ENCODE data around the gene ITPRID1.
A peak's percentile ranks its signal among the peaks of the same experiment; 100 is the strongest.

Gene ITPRID1

GRCh38 chr7:31679574-31680305 lies 165.8 kb downstream of the ITPRID1 start:
- H3K4me1 ChIP-seq (ENCODE audit: control insufficient read depth, low read length) = no peaks in the 10 kb centered on the region
- H4K20me1 ChIP-seq (ENCODE audit: control insufficient read depth, insufficient read depth, low read depth, low read length) = no peaks in the 10 kb centered on the region
- no peak overlapping the region for H3K27ac ChIP-seq (ENCODE audit: low read depth, low read length)
- no peaks in the 10 kb centered on the region for H3K79me2 ChIP-seq (ENCODE audit: control insufficient read depth, low read length)
- TF ChIP-seq CTCF (IDR thresholded peaks at IDR 0.05; ENCODE audit: low read depth, low read length, poor library complexity, severe bottlenecking) (no peak), EZH2phosphoT487 (IDR thresholded peaks at IDR 0.05; ENCODE audit: borderline replicate concordance, low read length) (no peak)
- no peak overlapping the region for H3K4me2 ChIP-seq (ENCODE audit: low read length)
- H3K9me2 ChIP-seq (replicated peaks; ENCODE audit: control insufficient read depth, low read length) = no peaks in the 10 kb centered on the region
- H3F3A ChIP-seq (ENCODE audit: control insufficient read depth, insufficient read depth) = no peaks in the 10 kb centered on the region
- no peaks in the 10 kb centered on the region for H3K27me3 ChIP-seq (ENCODE audit: control insufficient read depth, low read length)
- H3K9me3 ChIP-seq (ENCODE audit: control insufficient read depth, insufficient read depth, low read length) = no peaks in the 10 kb centered on the region
- H3K36me3 ChIP-seq (ENCODE audit: control insufficient read depth, low read length) = no peaks in the 10 kb centered on the region
- H3K4me3 ChIP-seq (ENCODE audit: low read length) = no peak overlapping the region

DNA sequence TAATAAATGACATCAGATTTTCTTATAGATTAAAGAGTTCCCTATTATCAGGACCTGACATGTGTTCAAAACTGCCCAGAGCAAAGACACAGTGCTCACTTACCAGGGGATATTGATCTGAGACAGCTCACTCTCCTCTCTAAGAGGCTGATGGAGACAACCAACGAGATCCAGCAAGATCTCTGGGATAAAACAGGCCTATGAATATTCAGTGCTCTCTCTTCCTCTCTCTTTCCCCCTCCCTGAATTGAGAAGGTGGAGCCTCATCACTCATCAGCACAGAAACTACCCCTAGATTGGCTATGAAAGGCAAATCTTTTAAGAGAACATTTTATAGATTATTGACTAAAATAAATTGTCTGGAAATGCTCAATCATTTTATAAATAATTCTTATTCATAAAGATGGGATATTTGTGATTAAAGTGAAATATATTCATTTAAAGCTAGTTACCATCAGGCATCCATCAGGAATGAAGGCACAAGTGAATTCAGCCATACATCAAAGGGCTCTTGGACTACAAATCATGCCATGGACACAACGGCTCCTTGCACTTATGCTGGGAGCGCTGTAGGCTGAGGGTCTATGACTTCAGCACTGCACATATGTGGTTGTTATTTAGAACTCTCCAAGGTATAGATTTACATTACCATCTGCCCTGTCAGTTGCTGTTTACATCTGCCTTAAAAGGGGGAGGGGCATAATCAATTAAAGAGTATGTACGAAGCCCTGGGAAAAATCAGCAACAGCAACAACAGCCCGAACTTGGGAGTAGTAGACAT lies 169.7 kb downstream of the ITPRID1 start:
- no peak overlapping the region for H3K4me3 ChIP-seq (ENCODE audit: low read length)
- no peaks in the 10 kb centered on the region for H3K36me3 ChIP-seq (ENCODE audit: control insufficient read depth, low read length)
- no peak overlapping the region for H3K4me2 ChIP-seq (ENCODE audit: low read length)
- H3K9me3 ChIP-seq (ENCODE audit: control insufficient read depth, insufficient read depth, low read length) = no peaks in the 10 kb centered on the region
- no peaks in the 10 kb centered on the region for H3F3A ChIP-seq (ENCODE audit: control insufficient read depth, insufficient read depth)
- H3K79me2 ChIP-seq (ENCODE audit: control insufficient read depth, low read length) = no peaks in the 10 kb centered on the region
- H3K27ac ChIP-seq (ENCODE audit: low read depth, low read length) = no peak overlapping the region
- no peaks in the 10 kb centered on the region for H3K27me3 ChIP-seq (ENCODE audit: control insufficient read depth, low read length)
- no peak for TF ChIP-seq CTCF (IDR thresholded peaks at IDR 0.05; ENCODE audit: low read depth, low read length, poor library complexity, severe bottlenecking)
- TF ChIP-seq EZH2phosphoT487 (IDR thresholded peaks at IDR 0.05; ENCODE audit: borderline replicate concordance, low read length) = no peak
- peaks cover 11% of the 10 kb centered on the region for H3K4me1 ChIP-seq (ENCODE audit: control insufficient read depth, low read length)
- no peaks in the 10 kb centered on the region for H4K20me1 ChIP-seq (ENCODE audit: control insufficient read depth, insufficient read depth, low read depth, low read length)
- H3K9me2 ChIP-seq (replicated peaks; ENCODE audit: control insufficient read depth, low read length) = no peaks in the 10 kb centered on the region

DNA sequence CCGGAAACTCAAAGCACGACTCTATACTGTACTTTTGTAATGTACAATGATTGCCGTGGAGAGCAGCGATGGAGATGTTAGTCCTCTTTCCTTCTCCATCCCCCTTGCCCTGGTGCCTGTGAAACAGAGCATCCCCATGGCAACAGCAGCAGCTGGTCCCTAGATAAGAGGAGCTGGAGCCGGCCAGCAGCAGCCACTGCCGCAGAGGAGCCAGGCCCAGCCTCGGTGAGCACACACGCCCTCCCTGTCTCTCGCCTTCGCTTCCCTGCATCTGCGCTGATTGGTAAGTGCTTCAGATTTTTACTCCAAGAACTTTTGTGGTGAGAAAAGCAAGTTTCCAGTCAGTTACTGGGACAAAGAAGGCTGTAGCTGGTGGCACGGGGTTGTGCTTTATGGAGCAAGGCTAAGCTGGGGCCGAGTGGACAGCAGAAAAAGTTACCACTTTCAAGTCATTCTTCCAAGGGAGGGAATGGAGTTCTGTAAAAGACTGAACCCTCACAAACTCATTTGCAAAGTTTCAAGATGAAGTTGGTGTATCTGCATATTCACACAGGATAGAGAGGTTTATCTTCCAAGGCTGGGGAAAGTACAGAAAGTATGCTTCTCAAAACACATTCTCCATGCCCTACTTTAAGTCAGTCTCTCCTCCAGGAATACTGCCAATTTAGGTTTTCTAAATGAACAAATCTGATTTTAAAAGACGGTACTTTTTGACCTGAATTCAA lies 173.3 kb downstream of the ITPRID1 start, which contains the start of gene PPP1R17:
Gene PPP1R17 (plus strand): TSS at position 192 of the 725 bp plus-strand sequence. CDS start 5,227 bp downstream, outside the sequence.
- H3F3A ChIP-seq (ENCODE audit: control insufficient read depth, insufficient read depth) = no peaks in the 10 kb centered on the region
- H3K27me3 ChIP-seq (ENCODE audit: control insufficient read depth, low read length) = peaks cover 6% of the 10 kb centered on the region
- no peaks in the 10 kb centered on the region for H3K79me2 ChIP-seq (ENCODE audit: control insufficient read depth, low read length)
- peak within 1 kb of the TSS; percentile 1; the same call in 1 of the 2 replicates for H3K4me3 ChIP-seq (ENCODE audit: low read length)
- H3K9me3 ChIP-seq (ENCODE audit: control insufficient read depth, insufficient read depth, low read length) = no peaks in the 10 kb centered on the region
- peak within 1 kb of the TSS; percentile 29 for H3K4me2 ChIP-seq (ENCODE audit: low read length)
- peaks cover 23% of the 10 kb centered on the region for H3K4me1 ChIP-seq (ENCODE audit: control insufficient read depth, low read length)
- H4K20me1 ChIP-seq (ENCODE audit: control insufficient read depth, insufficient read depth, low read depth, low read length) = no peaks in the 10 kb centered on the region
- no peak for TF ChIP-seq CTCF (IDR thresholded peaks at IDR 0.05; ENCODE audit: low read depth, low read length, poor library complexity, severe bottlenecking)
- TF ChIP-seq EZH2phosphoT487 (IDR thresholded peaks at IDR 0.05; ENCODE audit: borderline replicate concordance, low read length) = no peak
- H3K9me2 ChIP-seq (replicated peaks; ENCODE audit: control insufficient read depth, low read length) = no peaks in the 10 kb centered on the region
- H3K36me3 ChIP-seq (ENCODE audit: control insufficient read depth, low read length) = no peaks in the 10 kb centered on the region
- no peak within 1 kb of the TSS for H3K27ac ChIP-seq (ENCODE audit: low read depth, low read length)
